Stimulated activated naive CD4-positive, alpha-beta T cell treated with Interleukin-2 at 50 U/mL for 16 hours (primary cell): Measurements from ENCODE around the gene OSBPL3.

ENCODE experiments used
- DNase-seq: peaks from one replicate; lab custom pipeline; 2025; lab: John Stamatoyannopoulos, UW

Gene OSBPL3

DNA sequence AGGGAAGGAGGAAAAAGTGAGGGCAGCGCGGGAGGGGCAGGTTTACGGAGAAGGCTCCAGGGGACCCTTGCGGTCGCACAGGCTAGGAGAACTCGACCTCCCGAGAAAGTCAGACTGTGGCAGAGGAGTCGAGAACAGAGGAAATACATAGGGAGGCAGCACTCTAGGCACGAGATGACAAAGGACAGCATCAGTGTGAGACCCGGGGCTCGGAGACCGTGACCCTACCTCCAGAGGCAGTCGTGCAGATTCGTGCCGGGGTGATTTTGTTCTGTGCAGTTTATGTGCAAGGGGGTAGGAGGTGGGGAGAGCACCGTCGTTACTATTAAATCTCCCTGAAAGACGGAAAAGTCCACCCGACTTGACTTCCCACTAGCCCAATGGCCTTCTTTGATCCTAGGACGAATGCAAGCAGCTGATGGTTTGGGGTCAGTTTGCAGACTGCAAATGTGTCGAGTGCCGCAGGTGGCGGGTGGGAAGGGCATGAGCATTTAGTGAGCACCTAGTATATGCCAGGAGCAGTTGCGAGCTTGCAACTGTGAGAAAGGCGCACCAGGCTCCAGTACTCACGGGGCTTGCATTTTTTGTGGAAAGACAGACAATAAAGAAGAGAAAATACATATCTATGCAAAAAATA is 674 bp upstream of the OSBPL3 start:
- DNase-seq = peak; percentile 58

DNA sequence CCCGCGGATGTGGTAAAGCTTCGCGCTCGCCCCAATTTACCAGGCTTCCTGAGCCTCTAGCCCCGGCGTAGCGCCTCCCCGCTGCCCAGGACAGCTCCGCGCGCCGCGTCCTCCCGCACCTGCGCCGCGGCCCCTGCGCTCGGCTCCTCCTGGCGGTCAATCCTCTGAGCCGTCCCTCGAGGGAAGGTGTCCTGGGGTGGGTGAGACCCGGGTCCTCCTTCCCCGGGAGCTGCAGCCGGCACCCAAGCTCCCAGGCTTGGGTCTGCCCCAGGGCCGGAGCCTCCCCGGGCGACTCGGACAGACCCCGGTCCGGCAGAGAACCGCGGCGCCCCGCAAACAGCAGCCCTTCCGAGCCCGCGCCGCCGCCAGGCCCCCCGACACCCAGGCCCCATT is 512 bp downstream of the OSBPL3 start:
- DNase-seq = peak; percentile 73

DNA sequence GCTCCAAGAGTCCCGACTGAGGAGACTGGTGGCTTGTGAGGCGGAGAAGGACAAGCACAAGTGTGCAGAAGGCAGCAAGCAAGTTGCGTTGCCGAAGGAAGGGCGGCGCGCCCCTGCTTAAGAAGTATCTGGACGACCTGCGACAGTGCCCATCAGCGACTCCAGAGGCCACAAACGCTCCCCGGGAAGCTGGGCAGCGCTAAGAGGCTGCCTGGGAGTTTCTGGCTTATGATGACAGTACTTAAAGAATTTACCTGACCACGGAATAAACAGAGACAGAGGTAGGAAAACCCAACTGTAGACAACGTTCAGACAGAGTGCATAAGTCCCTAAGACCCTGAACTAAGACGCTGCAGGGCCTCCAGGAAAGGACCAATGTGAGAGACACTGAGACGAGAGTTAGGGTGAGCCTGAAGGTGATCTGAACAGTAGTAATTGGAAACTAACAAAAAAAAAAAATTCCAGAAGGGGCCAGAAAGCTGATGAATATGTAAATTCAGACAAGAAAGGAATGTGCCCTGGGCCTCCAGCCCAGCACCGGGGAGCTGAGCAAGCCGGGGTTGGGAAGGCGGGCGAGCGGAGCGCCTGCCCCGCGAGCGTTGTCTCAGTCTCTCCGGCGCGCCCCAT is 1.0 kb downstream of the OSBPL3 start:
- DNase-seq = no peak

DNA sequence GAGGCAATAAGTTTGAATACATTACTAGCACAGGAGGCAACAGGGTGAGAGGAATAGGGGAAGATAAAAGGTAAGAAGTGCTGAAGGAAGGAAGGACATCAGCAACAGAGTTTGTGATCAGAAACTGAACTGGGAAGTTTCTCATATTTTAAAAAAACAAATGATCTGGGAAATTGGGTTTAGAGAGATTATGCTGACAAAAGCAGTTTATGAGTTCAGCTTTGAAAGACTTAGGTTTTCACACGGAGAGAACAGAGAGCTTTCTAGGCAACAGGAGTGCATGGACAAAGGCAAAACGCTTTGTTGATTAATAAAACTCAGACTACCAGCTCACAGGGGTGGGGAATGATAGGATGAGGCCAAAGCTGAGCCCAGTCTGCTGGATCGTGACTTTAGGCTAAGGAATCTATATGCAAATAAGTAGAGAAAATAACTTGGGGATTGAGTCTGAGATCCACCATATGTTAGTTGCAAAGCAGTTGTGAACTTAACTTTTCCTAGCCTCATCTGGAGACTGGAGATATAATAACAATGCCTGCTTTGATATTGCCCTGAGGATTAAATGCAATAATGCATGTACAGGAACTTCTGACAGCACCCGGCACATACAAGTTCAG is 4.2 kb downstream of the OSBPL3 start:
- DNase-seq = no peak

DNA sequence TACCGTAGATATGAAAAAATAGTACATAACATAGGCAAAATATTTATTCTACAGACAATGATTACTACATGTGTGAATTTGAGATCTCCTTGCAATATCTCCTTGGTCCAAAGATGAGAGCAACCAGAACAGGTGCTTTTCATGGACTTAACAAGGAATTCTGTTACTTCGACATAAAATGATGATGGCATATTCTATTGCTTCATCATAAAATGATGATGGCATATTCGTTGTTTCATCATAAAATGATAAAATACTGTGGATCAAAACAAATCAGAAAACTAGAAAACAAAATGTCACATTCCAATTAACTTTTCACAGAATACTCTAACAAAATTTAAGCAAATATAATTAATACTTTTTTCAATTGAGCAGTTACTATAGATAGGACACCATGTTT is 4.8 kb downstream of the OSBPL3 start:
- no peak for DNase-seq

DNA sequence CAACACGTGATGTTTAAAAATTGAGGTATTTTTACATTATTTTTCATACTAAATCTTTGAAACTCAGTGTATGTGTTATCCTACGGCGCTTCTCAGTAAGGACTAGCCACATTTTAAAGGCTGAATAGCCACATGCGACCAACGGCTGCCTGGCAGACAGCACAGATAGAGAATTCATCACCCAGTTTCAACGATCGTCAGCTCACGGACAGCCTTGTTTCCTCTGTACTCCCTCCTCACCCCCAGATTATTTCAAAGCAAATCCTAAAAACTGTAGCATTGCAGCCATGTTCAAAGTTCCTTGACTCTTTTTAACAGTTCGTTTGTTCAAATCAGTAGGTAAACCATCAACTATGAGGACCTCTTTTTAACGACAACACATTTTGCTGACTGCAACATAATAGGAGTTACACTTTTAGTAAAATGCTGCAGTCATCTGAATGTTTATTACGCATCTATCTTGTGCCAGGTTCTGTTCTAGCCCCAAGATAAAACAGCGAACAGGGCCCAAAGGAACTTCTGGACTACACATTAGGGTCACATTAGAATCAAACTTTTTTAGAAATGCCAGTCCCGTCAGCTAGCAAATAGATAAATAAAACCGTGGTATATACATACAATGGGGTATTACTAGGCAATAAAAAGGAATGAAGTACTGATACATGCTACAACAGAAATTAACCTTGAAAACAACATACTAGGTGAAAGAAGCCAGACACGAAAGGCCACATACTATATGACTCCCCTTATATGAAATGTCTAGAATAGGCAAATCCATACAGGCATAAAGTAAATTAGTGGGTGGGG is 5.7 kb downstream of the OSBPL3 start:
- no peak for DNase-seq

DNA sequence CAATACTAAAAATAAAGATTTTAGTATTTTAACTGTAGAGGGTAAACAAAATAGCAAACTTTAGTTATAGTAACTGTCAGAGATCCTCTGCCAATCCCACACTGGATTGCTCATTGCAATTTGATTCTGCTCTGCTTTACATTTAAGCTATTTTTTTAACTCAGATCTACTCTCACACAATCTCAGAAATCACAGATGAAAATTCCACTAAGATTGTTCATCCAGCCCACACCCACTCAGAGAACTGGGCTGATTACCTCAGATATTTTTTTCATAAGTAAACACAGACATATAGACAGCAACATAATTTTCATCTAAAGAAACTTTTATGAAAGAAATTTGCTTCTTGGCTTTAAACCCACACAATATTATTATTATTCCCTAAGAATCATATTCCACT is 7.0 kb downstream of the OSBPL3 start:
- DNase-seq = no peak

DNA sequence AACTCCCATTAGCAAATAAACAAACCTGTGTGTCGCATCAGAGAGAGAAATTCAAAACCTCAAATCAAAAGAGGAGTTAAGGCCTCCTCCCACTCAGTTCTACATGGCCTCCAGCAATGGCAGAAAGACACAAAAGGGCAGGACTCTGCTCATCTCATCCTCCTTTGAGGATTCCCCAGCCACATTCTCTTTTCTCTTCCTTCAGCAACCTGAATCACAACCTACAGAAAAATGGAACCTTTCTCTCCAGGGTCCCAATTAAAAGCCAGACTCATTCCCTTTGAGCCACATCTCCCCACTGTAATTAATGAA is 7.9 kb downstream of the OSBPL3 start:
- no peak for DNase-seq

DNA sequence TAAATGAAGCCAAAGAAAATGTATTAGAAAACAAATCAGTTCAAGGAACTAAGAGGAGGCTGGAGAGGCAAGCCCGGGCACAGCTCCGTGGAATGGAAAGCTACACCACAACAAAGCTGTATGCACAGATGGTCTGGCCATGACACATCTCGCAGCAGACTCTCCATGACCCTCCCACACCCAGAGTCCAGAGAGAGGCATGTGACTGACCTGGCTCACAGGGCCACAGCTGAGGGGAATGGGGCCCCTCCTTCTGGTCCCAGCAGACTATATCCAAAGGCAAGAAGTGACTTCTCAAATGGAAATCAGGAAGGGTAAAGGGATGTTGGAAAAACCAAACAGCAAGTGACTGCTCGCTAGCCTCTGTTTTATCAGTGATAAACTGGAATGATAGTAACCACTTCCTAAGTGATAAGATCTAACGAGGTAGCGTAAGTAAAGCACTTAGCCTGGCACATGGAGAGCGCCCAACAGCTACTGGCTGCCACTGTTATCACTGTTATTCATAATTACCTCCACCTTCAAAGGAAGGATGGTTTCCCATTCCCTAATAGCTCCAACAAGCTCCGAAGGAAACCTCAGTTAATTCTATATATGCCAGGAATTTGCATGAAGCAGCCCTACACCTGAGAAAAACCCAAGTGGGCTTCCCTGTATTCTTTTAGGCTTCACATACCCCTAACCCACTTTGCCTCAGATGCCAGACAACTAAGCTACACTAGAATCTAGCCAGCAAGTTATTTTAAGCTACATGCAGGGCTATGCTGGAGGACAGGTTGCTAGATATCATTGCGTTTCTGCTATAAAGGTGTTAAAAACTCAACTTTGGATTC is 8.4 kb downstream of the OSBPL3 start:
- DNase-seq = no peak

DNA sequence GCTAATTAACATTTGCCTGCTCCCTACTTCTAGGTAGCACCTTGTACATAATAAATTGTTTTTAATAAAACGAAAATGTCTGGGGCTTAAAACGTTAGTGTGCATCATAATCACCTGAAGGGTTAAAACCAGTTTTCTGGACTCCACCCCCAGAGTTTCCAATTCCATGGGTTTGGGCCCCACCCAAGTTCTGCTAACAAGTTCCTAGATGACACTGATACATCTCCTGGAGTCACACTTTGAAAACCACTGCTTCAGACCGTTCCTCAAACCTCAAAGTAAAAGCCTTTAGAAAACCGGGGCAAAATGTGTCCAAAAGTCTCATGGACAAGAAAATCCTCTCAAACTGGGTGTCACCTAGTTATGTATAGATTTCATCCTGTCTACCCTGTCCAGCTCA is 9.3 kb downstream of the OSBPL3 start:
- DNase-seq = no peak

DNA sequence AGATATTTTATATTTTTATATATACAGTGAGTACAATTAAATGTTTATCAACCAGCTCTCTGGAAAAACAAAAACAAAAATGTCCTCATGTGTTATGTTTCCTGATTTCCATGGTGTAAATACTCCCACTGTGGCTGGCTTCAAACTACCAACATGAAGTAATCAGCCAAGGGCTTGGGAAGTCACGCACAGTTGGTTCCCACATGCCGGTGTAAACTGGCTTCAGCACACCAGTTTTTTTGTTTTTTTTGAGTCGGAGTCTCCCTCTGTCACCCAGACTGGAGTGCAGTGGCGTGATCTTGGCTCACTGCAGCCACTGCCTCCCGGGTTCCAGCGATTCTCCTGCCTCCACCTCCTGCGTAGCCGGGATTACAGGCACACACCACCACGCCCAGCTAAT is 11.8 kb downstream of the OSBPL3 start:
- no peak for DNase-seq

DNA sequence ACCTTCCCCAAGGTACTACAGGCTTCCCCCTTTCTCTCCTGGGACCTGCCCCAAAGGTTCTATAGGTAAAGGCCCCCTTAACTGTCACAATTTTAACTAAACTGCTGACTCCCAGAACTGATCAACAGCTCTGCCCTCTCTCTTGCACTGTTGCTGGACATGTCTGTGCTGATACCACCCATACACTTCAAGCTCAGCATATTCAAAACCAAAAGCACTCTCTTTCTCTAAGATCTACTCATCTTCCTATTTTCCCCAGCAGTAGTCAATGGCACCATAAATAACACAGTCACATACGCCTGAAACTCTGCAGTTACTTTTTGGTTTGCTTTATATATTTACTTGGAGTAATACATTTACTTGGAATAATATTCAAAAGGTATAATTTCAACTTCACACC is 12.3 kb downstream of the OSBPL3 start:
- no peak for DNase-seq

DNA sequence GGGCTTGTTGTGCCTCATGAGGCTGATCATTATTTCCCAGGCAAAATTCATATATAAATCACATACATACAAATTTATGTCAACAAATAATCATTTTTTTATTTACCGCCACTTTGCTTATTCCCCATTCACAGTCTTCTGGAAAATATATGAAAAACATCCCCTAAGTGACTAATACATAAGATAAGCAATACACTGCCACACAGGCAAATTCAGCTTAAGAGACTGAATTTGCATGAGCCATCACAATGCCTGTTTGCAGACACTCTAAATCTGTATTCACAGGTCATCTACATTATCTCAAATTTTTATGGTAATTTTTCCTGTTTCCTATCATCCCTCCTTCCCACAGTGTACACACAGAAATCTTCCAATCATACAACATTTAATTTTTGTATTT is 13.2 kb downstream of the OSBPL3 start:
- no peak for DNase-seq

DNA sequence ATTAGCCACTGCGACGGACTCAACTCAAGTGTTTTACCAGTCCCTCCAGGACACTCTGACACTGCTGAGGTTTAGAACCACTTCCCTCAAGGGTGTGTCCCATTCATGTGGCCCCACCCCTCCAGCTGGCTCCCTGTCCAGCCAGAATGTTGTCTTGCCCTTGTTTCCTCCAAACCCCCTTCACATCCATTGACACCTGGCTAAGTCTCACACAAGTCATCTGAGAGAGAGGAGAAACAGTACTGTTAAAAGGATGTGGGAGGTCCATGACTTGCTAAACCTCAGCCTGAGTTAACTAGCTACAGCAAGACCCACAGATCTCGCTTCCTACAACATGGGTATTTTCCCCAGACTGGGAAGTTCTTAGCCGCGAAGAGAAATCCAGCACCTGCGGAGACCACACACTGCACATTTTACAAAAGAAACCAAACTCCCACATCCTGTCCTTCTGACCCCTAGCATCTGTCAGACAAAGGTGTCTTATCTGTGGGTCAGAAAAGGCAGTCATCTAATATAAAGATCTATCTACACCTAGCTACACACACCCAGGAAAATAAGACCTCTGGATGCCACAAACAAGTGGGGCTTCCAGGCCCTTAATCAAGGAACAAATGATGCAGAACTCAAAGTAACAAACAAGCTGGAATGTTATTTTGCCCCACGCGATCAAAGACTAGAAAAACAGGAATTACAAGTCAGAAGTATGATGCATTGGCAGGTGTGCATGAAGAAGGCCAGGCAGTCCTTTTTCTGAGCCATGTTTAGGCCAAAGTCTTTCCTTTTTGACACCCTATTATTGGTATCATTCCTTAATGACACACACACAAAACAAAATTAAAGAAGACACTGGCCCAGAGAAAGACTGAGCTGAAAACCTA is 13.9 kb downstream of the OSBPL3 start:
- DNase-seq = peak; percentile 40

DNA sequence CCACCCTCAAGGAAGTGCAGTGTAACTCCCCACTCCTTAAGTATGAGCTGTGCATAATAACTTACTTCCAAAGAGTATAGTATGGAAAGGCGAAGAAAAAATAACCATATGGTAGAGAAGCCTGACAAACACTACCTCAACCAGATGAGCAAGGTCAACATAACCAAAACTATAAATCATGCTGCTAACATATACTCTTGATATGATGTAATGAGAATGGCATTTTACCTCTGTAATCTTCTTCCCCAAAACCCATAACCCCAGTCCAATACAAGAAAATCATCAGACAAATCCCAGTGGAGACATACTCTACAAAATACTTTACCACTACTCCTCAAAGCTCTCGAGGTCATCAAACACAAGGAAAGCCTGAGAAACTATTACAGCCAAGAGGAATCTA is 15.8 kb downstream of the OSBPL3 start:
- no peak for DNase-seq

DNA sequence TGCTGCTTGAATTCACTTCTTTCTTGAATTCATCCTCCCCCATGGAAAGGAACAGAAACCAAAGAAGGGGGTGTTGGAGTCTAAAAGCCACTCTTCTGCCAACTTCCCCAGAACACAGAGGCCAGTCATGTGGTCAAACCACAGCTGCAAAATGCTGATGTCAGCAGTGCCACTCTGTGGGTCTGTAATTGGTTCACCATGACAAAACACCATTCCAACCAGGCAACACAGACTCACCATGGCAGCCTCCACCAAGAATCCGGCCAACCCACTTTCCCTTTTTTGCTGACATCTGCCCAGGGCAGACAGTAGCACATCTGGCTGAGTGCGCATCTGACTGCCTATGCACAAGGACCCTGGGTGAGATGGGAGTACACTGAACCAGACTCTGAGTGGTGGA is 16.8 kb downstream of the OSBPL3 start:
- DNase-seq = no peak

DNA sequence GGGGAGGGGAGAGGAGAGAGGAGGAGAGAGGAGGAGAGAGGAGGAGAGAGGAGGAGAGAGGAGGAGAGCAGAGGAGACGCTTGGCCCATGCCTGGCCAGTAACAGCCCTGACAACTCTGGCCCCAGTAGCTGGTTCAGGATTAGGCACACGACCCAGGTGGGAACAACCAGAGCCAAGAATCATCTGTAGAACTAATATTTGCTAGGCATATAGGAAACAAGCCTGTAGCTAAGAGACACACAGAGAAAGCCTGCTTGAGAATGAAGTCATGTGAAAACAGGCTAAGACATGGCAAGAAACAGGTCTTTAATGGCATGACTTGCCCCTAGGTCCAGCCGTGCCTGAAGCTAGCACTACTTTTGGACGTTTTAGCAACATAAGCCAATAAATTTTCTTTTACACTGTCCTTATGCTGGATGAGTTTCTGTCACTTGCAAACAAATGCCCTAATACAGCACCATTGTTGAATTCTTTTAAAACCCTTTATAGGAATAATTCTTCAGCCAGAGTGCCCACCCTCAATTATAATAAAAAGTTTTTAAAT is 17.5 kb downstream of the OSBPL3 start:
- no peak for DNase-seq

DNA sequence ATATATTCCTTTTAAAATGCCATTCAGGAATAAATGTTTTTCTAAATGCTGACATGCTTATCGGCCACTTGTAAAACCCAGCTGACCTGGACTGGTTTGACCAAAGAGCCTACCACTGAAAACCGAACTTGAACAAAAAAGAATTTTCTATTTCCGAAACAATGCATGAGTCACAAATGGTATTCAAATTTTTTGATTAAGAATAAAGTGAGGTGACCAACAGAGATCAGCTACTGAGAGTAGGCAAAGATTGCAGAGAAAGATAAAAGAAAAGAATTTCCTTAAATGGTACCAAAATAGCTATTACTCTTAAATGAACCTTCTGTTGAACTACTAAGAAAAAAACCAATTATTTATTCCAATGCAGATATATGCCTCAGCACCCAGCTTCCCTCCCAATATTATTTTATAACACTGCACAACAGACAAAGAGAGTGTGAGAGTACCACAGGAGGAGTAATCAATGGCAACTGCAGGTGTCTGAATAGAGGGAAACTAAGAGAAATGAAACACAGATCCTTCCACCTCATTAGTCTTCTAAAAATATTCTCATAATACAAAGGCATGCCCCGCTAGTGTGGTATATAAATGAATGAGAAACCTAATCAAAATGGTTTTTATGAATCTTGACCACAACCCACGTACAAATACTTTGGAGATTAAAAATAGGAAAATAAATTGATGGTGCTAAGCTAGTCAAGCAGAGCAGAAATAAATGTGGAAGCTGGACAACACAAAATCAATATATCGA is 20.1 kb downstream of the OSBPL3 start:
- DNase-seq = no peak

DNA sequence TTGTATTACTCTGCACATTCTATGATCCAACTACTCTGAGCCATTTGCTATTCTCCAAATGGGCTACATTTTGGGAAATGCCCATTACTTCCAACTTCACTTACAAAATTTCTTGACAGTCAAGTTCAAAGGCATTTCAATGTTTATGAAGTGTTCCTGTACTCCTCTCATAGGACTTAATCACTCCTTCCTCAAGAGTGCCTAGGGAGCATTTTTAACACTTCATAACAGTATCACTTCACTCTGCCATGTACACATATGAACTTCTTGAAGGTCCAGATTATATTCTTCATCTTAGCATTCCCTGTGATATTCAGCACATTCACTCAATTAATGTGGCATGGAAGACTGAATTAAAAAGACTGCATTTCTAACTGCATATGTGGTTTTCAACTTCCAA is 21.6 kb downstream of the OSBPL3 start:
- no peak for DNase-seq

DNA sequence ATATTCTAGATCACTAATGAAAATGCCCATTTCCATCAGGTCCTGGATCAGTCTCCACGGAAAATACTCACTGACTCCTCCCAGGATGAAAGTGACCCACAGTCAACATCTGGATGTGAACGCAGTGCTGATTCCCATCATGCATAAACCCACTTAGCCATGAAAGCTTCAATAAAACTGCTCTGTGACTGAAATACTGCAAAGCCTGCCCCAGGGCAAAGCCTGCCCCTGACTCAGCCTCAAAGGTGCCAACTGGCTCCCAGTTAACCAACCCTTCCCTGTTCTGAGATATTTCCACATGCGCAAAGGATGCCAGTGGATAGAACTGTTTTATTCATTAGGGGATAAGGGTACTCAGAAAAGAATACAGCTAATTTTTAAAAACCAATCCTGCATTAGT is 24.0 kb downstream of the OSBPL3 start:
- no peak for DNase-seq
